Activated T-cell treated with anti-CD3 and anti-CD28 coated beads, Interleukin-2, amount 50 U/mL, for 24 hours (primary cell): Measurements from ENCODE around the gene ADAMTS15.

Experiments used
- DNase-seq: peaks from one replicate; pipeline ENCODE4 v3.0.0-alpha.2; 2020
- H3K27ac Mint-ChIP-seq: 2 replicates; pipeline ENCODE4 v1.8.0; 2020; ENCODE audit warnings: mild to moderate bottlenecking, mixed read lengths
- H3K27me3 Mint-ChIP-seq: 2 replicates; pipeline ENCODE4 v1.8.0; 2020; ENCODE audit warnings: mixed read lengths
- H3K36me3 Mint-ChIP-seq: 2 replicates; pipeline ENCODE4 v1.8.0; 2020; ENCODE audit warnings: low read depth, mixed read lengths
- H3K4me1 Mint-ChIP-seq: 2 replicates; pipeline ENCODE4 v1.8.0; 2020; ENCODE audit warnings: low read depth, mixed read lengths
- H3K4me3 Mint-ChIP-seq: 2 replicates; pipeline ENCODE4 v1.8.0; 2020; ENCODE audit warnings: mild to moderate bottlenecking, moderate library complexity, mixed read lengths
- H3K9me3 Mint-ChIP-seq: 2 replicates; pipeline ENCODE4 v1.8.0; 2020; ENCODE audit warnings: mixed read lengths

ADAMTS15 gene

GRCh38 chr11:130425156-130425555 is 23.3 kb upstream of the ADAMTS15 start:
- H3K4me3 Mint-ChIP-seq: no peak overlapping the region
- no peak overlapping the region for H3K27ac Mint-ChIP-seq
- H3K9me3 Mint-ChIP-seq: no peaks in the 10 kb centered on the region
- peaks cover 12% of the 10 kb centered on the region for H3K4me1 Mint-ChIP-seq
- H3K36me3 Mint-ChIP-seq: no peaks in the 10 kb centered on the region
- peaks cover 57% of the 10 kb centered on the region for H3K27me3 Mint-ChIP-seq
- no peak for DNase-seq

DNA sequence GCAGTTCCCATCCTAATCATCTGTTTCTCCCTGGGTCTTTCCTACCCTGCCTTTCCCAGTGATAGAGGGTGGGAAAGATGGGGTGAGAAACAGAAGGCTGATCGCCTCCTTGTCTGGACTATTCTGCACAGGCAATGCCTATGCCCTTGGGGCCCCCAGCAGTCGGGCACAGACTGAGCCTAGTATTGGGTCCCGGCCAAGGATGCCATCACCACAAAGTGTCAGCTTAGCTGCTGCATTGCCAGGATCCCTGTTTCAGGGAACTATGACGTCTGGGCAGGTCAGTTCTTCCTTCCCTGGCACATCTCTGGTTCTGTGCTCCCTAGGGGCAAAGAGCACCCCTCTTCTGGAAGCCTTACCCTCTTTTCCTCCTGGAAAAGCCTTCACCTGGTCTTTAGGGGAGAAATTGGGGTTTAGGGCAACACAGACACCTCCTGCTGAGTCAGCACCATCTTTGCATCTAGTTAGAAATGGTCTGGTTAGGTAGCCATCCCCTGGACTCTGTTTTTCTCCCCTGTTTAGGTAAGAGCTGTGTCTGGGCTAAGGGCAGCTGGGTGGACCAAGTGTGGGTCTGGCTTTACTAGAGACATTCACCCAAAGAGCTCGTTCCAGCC is 22.1 kb upstream of the ADAMTS15 start:
- Mint-ChIP-seq H3K27me3 (peaks cover 58% of the 10 kb centered on the region), H3K4me1 (peaks cover 12% of the 10 kb centered on the region), H3K4me3 (no peak overlapping the region)

DNA sequence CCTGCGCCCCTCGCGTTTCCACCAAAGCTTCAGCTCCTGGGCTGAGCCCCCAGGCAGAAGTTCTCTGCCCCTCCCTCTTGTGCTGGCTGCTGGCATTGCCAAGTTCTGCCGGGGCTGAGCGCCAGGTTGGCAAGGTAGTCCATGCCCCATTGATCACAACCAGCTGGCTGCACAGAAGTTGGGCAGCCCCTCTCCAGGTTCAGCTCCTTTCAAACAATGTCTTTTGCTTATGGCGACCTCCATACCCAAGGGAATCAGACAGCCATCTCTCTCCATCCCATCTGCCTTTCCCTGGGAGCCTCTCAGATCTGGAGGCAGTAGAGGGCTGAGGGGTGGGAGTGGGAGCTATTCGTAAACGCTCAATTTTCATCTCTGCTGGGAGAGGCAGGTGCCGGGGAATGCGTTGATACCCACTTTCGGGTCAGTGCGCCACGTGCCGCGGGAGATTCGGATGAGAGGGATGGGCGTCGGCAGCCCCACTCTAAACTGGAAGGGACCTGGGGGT is 21.6 kb upstream of the ADAMTS15 start:
- no peak overlapping the region for H3K27ac Mint-ChIP-seq
- H3K27me3 Mint-ChIP-seq: peaks cover 59% of the 10 kb centered on the region

More for the DNA sequence above, 22.1 kb upstream of the ADAMTS15 start:
- DNase-seq: no peak
- no peak overlapping the region for H3K27ac Mint-ChIP-seq
- no peaks in the 10 kb centered on the region for H3K9me3 Mint-ChIP-seq
- no peaks in the 10 kb centered on the region for H3K36me3 Mint-ChIP-seq

GRCh38 chr11:130427581-130428315 is 20.7 kb upstream of the ADAMTS15 start:
- no peaks in the 10 kb centered on the region for H3K9me3 Mint-ChIP-seq
- H3K27me3 Mint-ChIP-seq: peaks cover 59% of the 10 kb centered on the region
- H3K27ac Mint-ChIP-seq: no peak overlapping the region
- no peak for DNase-seq
- H3K4me1 Mint-ChIP-seq: peaks cover 12% of the 10 kb centered on the region
- H3K4me3 Mint-ChIP-seq: no peak overlapping the region
- H3K36me3 Mint-ChIP-seq: no peaks in the 10 kb centered on the region

More for the DNA sequence above, 21.6 kb upstream of the ADAMTS15 start:
- Mint-ChIP-seq H3K36me3 (no peaks in the 10 kb centered on the region), H3K4me1 (peaks cover 12% of the 10 kb centered on the region), H3K9me3 (no peaks in the 10 kb centered on the region), H3K4me3 (peak overlapping the region; percentile 25)
- DNase-seq: no peak

DNA sequence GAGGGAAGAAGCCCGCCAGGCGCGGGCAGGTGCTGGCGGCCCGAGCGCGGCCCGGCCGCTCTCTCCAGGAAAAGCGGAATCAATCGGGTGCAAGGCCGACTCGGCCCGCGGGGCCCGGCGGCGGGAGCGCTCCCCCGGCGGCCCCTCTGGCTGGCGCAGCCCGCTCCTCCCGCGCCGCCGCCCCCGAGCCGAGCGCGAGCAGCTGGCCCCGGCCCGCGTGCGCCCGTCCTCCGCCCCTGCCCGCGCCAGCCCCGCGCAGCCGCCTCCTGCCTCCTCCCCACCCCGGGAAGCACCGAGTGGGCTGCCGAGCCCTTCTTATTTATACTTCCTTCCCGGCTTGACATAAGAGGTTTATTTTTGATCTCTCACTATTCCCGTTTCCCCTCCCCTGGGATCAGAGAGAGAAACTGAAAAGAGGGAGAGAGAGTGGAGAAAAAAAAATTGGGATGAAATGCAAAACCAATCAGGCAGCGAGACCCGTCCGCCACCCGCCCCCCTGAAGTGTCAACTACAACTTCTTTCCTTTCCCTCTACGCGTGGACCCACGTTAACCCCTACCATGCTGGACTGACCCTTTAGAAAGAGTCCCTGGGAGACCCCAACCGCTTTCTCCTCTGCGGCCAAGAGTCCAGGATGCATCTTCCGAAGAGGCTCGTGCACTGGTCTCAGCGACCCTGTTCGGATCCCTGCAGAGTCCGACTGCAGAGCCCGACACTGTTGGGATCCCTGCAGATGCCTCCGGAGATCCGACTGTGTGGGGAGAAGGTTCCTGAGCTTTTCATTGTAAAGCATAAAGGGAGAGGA is 19.9 kb upstream of the ADAMTS15 start, which contains the start of gene ADAMTS8:
Gene ADAMTS8, minus strand, starts transcription at position 294 of the 804 bp plus-strand sequence. CDS start 323 bp downstream, outside the sequence.
- Mint-ChIP-seq H3K4me1 (peaks cover 12% of the 10 kb centered on the region), H3K9me3 (no peaks in the 10 kb centered on the region), H3K4me3 (peak within 1 kb of the TSS; percentile 59), H3K36me3 (no peaks in the 10 kb centered on the region), H3K27ac (no peak within 1 kb of the TSS), H3K27me3 (peaks cover 62% of the 10 kb centered on the region)
- DNase-seq: no peak

GRCh38 chr11:130429120-130429681 is 19.2 kb upstream of the ADAMTS15 start:
- Mint-ChIP-seq H3K4me1 (peaks cover 12% of the 10 kb centered on the region), H3K9me3 (no peaks in the 10 kb centered on the region), H3K36me3 (no peaks in the 10 kb centered on the region), H3K4me3 (peak overlapping the region; percentile 59), H3K27ac (no peak overlapping the region), H3K27me3 (peaks cover 61% of the 10 kb centered on the region)
- no peak for DNase-seq

- H3K9me3 Mint-ChIP-seq: no peaks in the 10 kb centered on the region
- DNase-seq: no peak
- H3K27me3 Mint-ChIP-seq: peaks cover 53% of the 10 kb centered on the region
Measured at GRCh38 chr11:130429983-130430382, 18.5 kb upstream of the ADAMTS15 start.

GRCh38 chr11:130431331-130431773 is 17.1 kb upstream of the ADAMTS15 start:
- Mint-ChIP-seq H3K36me3 (no peaks in the 10 kb centered on the region), H3K4me1 (peaks cover 12% of the 10 kb centered on the region), H3K27ac (no peak overlapping the region), H3K9me3 (no peaks in the 10 kb centered on the region), H3K27me3 (peaks cover 43% of the 10 kb centered on the region), H3K4me3 (no peak overlapping the region)
- peak; percentile 77 for DNase-seq

More at GRCh38 chr11:130429983-130430382, 18.5 kb upstream of the ADAMTS15 start:
- H3K36me3 Mint-ChIP-seq: no peaks in the 10 kb centered on the region
- no peak overlapping the region for H3K27ac Mint-ChIP-seq
- H3K4me1 Mint-ChIP-seq: peaks cover 12% of the 10 kb centered on the region
- no peak overlapping the region for H3K4me3 Mint-ChIP-seq

GRCh38 chr11:130431801-130432200 is 16.6 kb upstream of the ADAMTS15 start:
- Mint-ChIP-seq H3K4me1 (peaks cover 12% of the 10 kb centered on the region), H3K36me3 (no peaks in the 10 kb centered on the region), H3K9me3 (no peaks in the 10 kb centered on the region), H3K4me3 (no peak overlapping the region), H3K27me3 (peaks cover 39% of the 10 kb centered on the region), H3K27ac (no peak overlapping the region)
- no peak for DNase-seq

DNA sequence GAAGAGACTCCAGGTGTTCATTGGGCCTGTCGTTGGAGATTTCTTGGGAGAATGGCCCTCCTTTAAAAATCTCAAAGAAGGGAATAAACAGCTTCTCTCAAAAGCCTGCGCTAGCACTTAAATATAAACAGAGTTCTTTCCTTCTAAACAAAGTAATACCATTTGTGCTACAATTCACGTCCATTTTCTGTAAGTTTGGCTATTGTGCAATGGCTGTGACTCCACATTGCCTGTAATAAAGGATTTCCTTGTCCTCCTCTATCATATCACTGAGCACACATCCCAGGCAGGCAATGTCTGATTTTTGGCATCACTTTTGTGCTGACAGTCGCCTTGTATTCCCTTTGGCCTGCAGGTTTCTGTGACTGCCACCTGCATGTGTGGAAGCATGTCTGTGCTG is 15.1 kb upstream of the ADAMTS15 start:
- no peak overlapping the region for H3K27ac Mint-ChIP-seq
- H3K4me3 Mint-ChIP-seq: no peak overlapping the region
- peaks cover 7% of the 10 kb centered on the region for H3K4me1 Mint-ChIP-seq
- H3K36me3 Mint-ChIP-seq: no peaks in the 10 kb centered on the region
- no peaks in the 10 kb centered on the region for H3K9me3 Mint-ChIP-seq
- peaks cover 32% of the 10 kb centered on the region for H3K27me3 Mint-ChIP-seq
- no peak for DNase-seq

DNA sequence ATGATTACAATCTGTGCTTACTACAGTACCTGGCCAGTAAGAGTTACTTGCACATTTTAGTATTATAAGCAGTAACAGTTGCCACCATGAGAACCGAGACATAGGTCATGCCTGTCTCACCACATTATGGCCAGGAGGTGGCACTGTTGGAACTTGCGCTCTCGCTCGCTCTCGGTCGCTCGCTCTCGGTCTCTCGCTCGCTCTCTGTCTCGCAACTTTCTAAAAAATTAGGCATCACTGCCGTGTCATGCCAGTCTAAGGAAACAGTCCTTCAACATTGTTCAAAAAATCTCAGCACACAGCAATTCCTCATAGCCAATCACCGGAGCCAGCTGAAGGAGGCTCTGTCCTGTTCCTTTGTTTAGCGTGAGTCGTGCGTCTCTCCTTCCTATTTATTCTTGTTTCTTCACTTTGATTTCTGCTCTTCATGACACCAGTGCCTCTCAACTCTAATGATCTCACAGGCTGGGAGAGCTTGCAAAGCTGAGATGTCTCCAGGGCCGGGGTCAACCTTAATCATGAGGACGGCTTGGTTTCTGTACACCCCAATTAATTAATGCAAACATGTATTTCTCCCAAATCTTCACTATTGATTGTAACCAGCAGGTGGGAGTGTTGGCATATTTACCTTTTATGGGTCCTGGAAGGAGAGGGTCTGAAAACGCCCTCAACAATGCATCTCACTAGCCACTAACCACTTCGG is 13.8 kb upstream of the ADAMTS15 start:
- H3K27me3 Mint-ChIP-seq: peaks cover 19% of the 10 kb centered on the region
- H3K4me1 Mint-ChIP-seq: peaks cover 9% of the 10 kb centered on the region
- peak; percentile 75 for DNase-seq
- H3K4me3 Mint-ChIP-seq: no peak overlapping the region
- no peaks in the 10 kb centered on the region for H3K36me3 Mint-ChIP-seq
- H3K27ac Mint-ChIP-seq: no peak overlapping the region
- H3K9me3 Mint-ChIP-seq: no peaks in the 10 kb centered on the region

- Mint-ChIP-seq H3K9me3 (no peaks in the 10 kb centered on the region), H3K4me1 (peaks cover 11% of the 10 kb centered on the region), H3K36me3 (no peaks in the 10 kb centered on the region), H3K27ac (no peak overlapping the region), H3K4me3 (no peak overlapping the region), H3K27me3 (peaks cover 9% of the 10 kb centered on the region)
- no peak for DNase-seq
Measured at GRCh38 chr11:130435671-130436070, 12.8 kb upstream of the ADAMTS15 start.

GRCh38 chr11:130436171-130436570 is 12.3 kb upstream of the ADAMTS15 start:
- Mint-ChIP-seq H3K4me3 (no peak overlapping the region), H3K27ac (no peak overlapping the region), H3K27me3 (peaks cover 5% of the 10 kb centered on the region), H3K36me3 (no peaks in the 10 kb centered on the region), H3K4me1 (peaks cover 11% of the 10 kb centered on the region), H3K9me3 (no peaks in the 10 kb centered on the region)
- no peak for DNase-seq

- Mint-ChIP-seq H3K27ac (no peak overlapping the region), H3K36me3 (no peaks in the 10 kb centered on the region), H3K27me3 (peaks cover 2% of the 10 kb centered on the region), H3K4me1 (peaks cover 11% of the 10 kb centered on the region), H3K4me3 (no peak overlapping the region), H3K9me3 (no peaks in the 10 kb centered on the region)
- DNase-seq: no peak
Measured at GRCh38 chr11:130437848-130438247, 10.6 kb upstream of the ADAMTS15 start.
